ENCODE data around the gene CUTC. TPM values are rescaled to one million over a fixed set of nuclear protein-coding genes. Genes with fewer than 3 reads are reported as not detected.

The CUTC gene
- total RNA-seq, 2 donors from 2014 or later, result 8.6 to 14.8 TPM

DNA sequence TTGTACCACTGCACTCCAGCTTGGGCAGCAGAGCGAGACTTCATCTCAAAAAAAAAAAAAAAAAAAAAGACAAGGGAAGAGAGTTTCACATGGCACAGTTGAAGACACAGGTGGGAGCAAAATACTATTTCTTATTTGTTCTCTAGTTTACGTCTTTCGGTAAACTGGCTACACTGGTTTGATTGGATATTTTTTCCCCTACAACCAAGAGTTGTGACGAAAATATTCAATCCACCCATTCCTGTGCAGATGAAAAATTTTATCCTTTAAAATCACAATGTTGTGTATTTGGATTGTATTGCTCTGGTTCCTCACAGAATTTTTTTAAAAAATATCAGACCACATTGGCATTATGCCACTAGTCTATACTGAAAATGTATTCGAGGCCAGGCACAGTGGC, 35.9 kb downstream of the CUTC start:
- ATAC-seq, result no peak
- Histone ChIP-seq H3K4me3 (no peak overlapping the region), H3K27ac (no peak overlapping the region), H3K27me3 (no peaks in the 10 kb centered on the region), H3K9me3 (no peaks in the 10 kb centered on the region), H3K4me1 (no peaks in the 10 kb centered on the region), H3K36me3 (replicated peaks in 1 of 2; ENCODE audit: insufficient read depth in 1 of 2, low read depth in 2 of 2) (no peaks in the 10 kb centered on the region)
- WGBS, 2 donors, result 62 to 66% methylated on average over 5 of the region's 5 CpGs
- no peak for DNase-seq
- intact Hi-C loops (cut with DNase I), result no loop called here
- no peak for TF ChIP-seq POLR2A (IDR thresholded peaks at IDR 0.05)
- TF ChIP-seq, protein P1, sequence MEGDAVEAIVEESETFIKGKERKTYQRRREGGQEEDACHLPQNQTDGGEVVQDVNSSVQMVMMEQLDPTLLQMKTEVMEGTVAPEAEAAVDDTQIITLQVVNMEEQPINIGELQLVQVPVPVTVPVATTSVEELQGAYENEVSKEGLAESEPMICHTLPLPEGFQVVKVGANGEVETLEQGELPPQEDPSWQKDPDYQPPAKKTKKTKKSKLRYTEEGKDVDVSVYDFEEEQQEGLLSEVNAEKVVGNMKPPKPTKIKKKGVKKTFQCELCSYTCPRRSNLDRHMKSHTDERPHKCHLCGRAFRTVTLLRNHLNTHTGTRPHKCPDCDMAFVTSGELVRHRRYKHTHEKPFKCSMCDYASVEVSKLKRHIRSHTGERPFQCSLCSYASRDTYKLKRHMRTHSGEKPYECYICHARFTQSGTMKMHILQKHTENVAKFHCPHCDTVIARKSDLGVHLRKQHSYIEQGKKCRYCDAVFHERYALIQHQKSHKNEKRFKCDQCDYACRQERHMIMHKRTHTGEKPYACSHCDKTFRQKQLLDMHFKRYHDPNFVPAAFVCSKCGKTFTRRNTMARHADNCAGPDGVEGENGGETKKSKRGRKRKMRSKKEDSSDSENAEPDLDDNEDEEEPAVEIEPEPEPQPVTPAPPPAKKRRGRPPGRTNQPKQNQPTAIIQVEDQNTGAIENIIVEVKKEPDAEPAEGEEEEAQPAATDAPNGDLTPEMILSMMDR (IDR thresholded peaks at IDR 0.05), result no peak

DNA sequence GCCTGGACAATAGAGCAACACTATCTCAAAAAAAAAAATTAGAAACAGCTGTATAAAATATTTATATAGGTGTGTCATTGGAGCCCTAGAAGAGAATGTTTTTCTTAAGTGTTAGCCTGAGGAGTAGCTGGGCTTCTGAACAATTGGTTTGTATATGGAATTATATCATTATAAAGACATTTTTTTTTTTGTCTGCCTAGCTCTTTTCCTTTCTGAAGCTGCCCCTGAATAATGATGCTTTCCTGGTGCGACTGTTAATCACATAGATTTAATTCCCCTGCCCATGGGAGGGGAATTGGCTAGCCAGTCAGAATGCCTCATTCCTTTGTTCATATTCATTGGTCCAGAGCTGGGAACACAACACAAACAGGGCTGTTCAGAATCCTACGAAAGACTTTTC, 36.5 kb downstream of the CUTC start:
- intact Hi-C loops (cut with DNase I), result no loop called here
- H3K4me3 ChIP-seq, result no peak overlapping the region
- H3K27me3 ChIP-seq, result no peaks in the 10 kb centered on the region
- no peak for DNase-seq
- H3K36me3 ChIP-seq (replicated peaks in 1 of 2; ENCODE audit: insufficient read depth in 1 of 2, low read depth in 2 of 2), result no peaks in the 10 kb centered on the region
- WGBS, 2 donors, result 77 to 92% methylated on average over 2 of the region's 2 CpGs
- no peak for ATAC-seq
- TF ChIP-seq, protein P1 (IDR thresholded peaks at IDR 0.05), result no peak
- no peak for TF ChIP-seq POLR2A (IDR thresholded peaks at IDR 0.05)
- no peaks in the 10 kb centered on the region for H3K4me1 ChIP-seq
- H3K9me3 ChIP-seq, result no peaks in the 10 kb centered on the region
- H3K27ac ChIP-seq, result no peak overlapping the region

DNA sequence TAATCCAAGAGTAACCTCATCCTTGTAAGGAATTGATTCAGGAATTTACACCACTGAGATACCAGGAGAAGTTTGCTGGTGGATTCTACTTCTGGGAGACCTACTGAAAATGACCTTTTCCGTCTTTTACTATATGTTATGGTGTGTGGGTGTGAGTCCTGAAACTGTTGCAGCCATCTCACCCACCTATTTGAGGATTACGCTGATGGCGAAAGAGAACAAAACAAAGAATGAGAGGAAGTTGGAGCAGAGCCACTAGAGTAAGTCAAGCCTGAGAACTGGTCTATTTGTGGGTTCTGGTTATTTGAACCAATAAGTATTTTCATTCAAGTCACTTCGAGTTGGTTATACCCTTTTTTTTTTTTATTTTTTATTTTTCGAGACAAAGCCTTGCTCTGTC, 37.7 kb downstream of the CUTC start:
- ATAC-seq (no peak), DNase-seq (no peak)
- H3K27me3 ChIP-seq, result no peaks in the 10 kb centered on the region
- no peaks in the 10 kb centered on the region for H3K36me3 ChIP-seq (replicated peaks in 1 of 2; ENCODE audit: insufficient read depth in 1 of 2, low read depth in 2 of 2)
- H3K27ac ChIP-seq, result no peak overlapping the region
- no peaks in the 10 kb centered on the region for H3K9me3 ChIP-seq
- no peak for TF ChIP-seq POLR2A (IDR thresholded peaks at IDR 0.05)
- TF ChIP-seq, protein P1 (IDR thresholded peaks at IDR 0.05), result no peak
- 77 to 88% methylated on average over 5 of the region's 5 CpGs for WGBS, 2 donors
- H3K4me3 ChIP-seq, result no peak overlapping the region
- intact Hi-C loops (cut with DNase I), result no loop called here
- no peaks in the 10 kb centered on the region for H3K4me1 ChIP-seq

DNA sequence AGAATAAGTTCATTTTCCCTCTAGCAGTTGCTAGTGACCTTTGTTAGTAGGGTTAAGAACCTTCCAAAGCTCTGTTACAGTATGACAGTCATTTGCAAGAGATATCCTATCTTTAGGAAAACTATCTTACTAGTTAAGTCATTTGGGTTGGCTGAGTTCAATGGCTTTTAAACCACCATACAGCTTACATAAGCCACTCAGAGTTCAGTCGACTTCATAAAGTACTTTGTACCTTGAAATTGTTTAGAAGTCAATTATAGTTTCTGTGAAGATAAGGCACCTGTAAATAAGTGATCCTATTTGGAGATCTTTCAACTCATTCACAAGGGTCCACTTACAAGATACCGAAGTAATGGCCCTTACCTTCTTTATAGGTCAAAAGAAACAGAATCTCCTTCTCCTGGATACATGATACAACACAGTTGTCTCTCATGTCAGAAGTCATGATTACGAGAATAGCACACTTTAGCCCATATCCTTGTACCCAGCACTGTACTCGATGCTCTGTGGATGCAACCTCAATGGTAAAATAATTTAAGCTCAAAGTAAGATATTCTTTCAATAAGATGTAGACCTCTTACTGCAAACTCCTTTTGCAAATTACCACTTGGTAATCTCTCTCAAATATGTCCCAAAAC, 38.5 kb downstream of the CUTC start:
- no peak for DNase-seq
- TF ChIP-seq POLR2A (IDR thresholded peaks at IDR 0.05), result no peak
- TF ChIP-seq, protein P1 (IDR thresholded peaks at IDR 0.05), result no peak
- no peak for ATAC-seq
- WGBS, 2 donors, result 78 to 79% methylated on average over 4 of the region's 4 CpGs
- Histone ChIP-seq H3K9me3 (no peaks in the 10 kb centered on the region), H3K27ac (no peak overlapping the region), H3K27me3 (no peaks in the 10 kb centered on the region), H3K4me1 (no peaks in the 10 kb centered on the region), H3K36me3 (replicated peaks in 1 of 2; ENCODE audit: insufficient read depth in 1 of 2, low read depth in 2 of 2) (no peaks in the 10 kb centered on the region), H3K4me3 (no peak overlapping the region)
- intact Hi-C loops (cut with DNase I), result no loop called here

DNA sequence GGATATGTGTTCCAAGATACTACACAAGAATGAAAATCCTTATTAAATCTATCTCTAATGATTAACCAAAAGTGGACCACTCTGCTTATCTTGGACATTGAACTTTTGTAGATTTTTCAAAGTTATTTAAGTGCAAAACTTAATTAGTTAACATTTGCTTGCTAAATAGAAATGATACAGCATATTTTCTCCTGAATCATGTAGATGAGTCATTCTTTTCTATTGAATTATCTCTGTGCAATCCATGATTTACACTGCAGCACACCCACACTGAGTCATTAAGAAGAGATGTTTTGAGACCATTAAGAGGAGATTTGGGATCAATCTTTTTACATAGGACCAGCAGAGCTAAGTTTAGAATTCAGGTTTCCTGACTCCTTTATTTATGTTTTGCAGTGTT, 43.8 kb downstream of the CUTC start:
- Histone ChIP-seq H3K9me3 (no peaks in the 10 kb centered on the region), H3K27me3 (no peaks in the 10 kb centered on the region), H3K4me3 (no peak overlapping the region), H3K36me3 (replicated peaks in 1 of 2; ENCODE audit: insufficient read depth in 1 of 2, low read depth in 2 of 2) (no peaks in the 10 kb centered on the region), H3K27ac (no peak overlapping the region), H3K4me1 (no peaks in the 10 kb centered on the region)
- DNase-seq (no peak), ATAC-seq (peak; percentile 63)
- intact Hi-C loops (cut with DNase I), result no loop called here
- no peak for TF ChIP-seq POLR2A (IDR thresholded peaks at IDR 0.05)
- TF ChIP-seq, protein P1 (IDR thresholded peaks at IDR 0.05), result no peak
